CD14-positive monocyte (primary cell): Measurements from ENCODE around the gene KRIT1. TPM values are rescaled to one million over a fixed set of nuclear protein-coding genes. Genes with fewer than 3 reads are reported as not detected.

ENCODE experiments used
- DNase-seq, 3 donors: peaks; one replicate each; pipeline ENCODE4 v3.0.0-alpha.2; 2011 to 2022
- H2AFZ ChIP-seq: 2 replicates; pipeline ENCODE4 v1.6.0; 2012; ENCODE audit warnings: mild to moderate bottlenecking, low read depth, low read length, inconsistent platforms; ENCODE audit not compliant: insufficient read depth, poor library complexity, severe bottlenecking
- H3K27ac ChIP-seq, 2 donors: 1 replicate in 1 of 2; 2 replicates in 1 of 2; pipeline ENCODE4 v1.5.1; 2012 to 2013; ENCODE audit warnings: low read length in 2 of 2, control low read depth in 1 of 2, inconsistent platforms in 1 of 2, low read depth in 1 of 2, mild to moderate bottlenecking in 1 of 2
- H3K27me3 ChIP-seq, 2 donors: one replicate each; pipeline versions ENCODE4 v1.6.0 to v1.6.1; 2011 to 2013; ENCODE audit warnings: low read length in 2 of 2; ENCODE audit not compliant: control insufficient read depth in 2 of 2, insufficient read depth in 2 of 2
- H3K36me3 ChIP-seq, 2 donors: replicated peaks in 1 of 2; 1 replicate in 1 of 2; 2 replicates in 1 of 2; pipeline versions ENCODE4 v1.5.1 to v1.6.1; 2012 to 2013; ENCODE audit warnings: low read length in 2 of 2, control low read depth in 1 of 2, inconsistent platforms in 1 of 2, mild to moderate bottlenecking in 1 of 2; ENCODE audit not compliant: insufficient read depth in 2 of 2, control insufficient read depth in 1 of 2
- H3K4me1 ChIP-seq, 2 donors: 1 replicate in 1 of 2; 2 replicates in 1 of 2; pipeline versions ENCODE4 v1.5.1 to v1.6.1; 2012 to 2013; ENCODE audit warnings: low read length in 2 of 2, control low read depth in 1 of 2, inconsistent platforms in 1 of 2, mild to moderate bottlenecking in 1 of 2, moderate library complexity in 1 of 2; ENCODE audit not compliant: insufficient read depth in 2 of 2, control insufficient read depth in 1 of 2
- H3K4me2 ChIP-seq: replicated peaks from 2 replicates; pipeline ENCODE3; 2012; ENCODE audit warnings: low read length, moderate library complexity, mild to moderate bottlenecking; ENCODE audit not compliant: poor library complexity, severe bottlenecking; ENCODE audit errors: extremely low read depth
- H3K4me3 ChIP-seq, 3 experiments: fragments of 200-600 bp in 1 of 3; sonication (generic) in 1 of 3; replicated peaks in 1 of 3; 1 replicate in 2 of 3; 2 replicates in 1 of 3; pipeline ENCODE4 v1.5.1; 2011 to 2013; ENCODE audit warnings: low read length in 3 of 3, mild to moderate bottlenecking in 3 of 3, control low read depth in 2 of 3, low read depth in 2 of 3, inconsistent platforms in 1 of 3, moderate library complexity in 1 of 3
- H3K79me2 ChIP-seq: 2 replicates; pipeline ENCODE4 v1.6.0; 2012; ENCODE audit warnings: mild to moderate bottlenecking, control low read depth, inconsistent platforms, low read length, moderate library complexity; ENCODE audit not compliant: insufficient read depth
- H3K9ac ChIP-seq: 2 replicates; pipeline ENCODE4 v1.6.0; 2017; ENCODE audit warnings: low read length, mild to moderate bottlenecking; ENCODE audit not compliant: insufficient read depth, poor library complexity, severe bottlenecking
- H3K9me3 ChIP-seq, 2 donors: replicated peaks in 1 of 2; 1 replicate in 1 of 2; 2 replicates in 1 of 2; pipeline versions ENCODE4 v1.5.1 to v1.6.1; 2012 to 2013; ENCODE audit warnings: low read length in 2 of 2, control low read depth in 1 of 2; ENCODE audit not compliant: control insufficient read depth in 1 of 2, insufficient read depth in 1 of 2
- H4K20me1 ChIP-seq: 2 replicates; pipeline ENCODE4 v1.6.0; 2012; ENCODE audit warnings: mild to moderate bottlenecking, low read length, control low read depth, moderate library complexity; ENCODE audit not compliant: insufficient read depth
- H3K27ac Mint-ChIP-seq, 7 donors: one replicate each; pipeline ENCODE4 v1.8.0; 2020; ENCODE audit warnings: mild to moderate bottlenecking in 7 of 7, mixed read lengths in 7 of 7, moderate library complexity in 6 of 7, inconsistent platforms in 2 of 7
- H3K27me3 Mint-ChIP-seq, 3 donors: one replicate each; pipeline ENCODE4 v1.8.0; 2021 to 2022; ENCODE audit warnings: low read depth in 3 of 3, mild to moderate bottlenecking in 3 of 3, mixed read lengths in 3 of 3, moderate library complexity in 3 of 3, inconsistent platforms in 1 of 3
- H3K36me3 Mint-ChIP-seq, 2 donors: one replicate each; pipeline ENCODE4 v1.8.0; 2020; ENCODE audit warnings: mixed read lengths in 2 of 2, inconsistent platforms in 1 of 2, mild to moderate bottlenecking in 1 of 2
- H3K4me1 Mint-ChIP-seq: one replicate; pipeline ENCODE4 v1.8.0; 2020; ENCODE audit warnings: mild to moderate bottlenecking, mixed read lengths
- H3K4me3 Mint-ChIP-seq, 2 donors: one replicate each; pipeline ENCODE4 v1.8.0; 2020; ENCODE audit warnings: mild to moderate bottlenecking in 2 of 2, mixed read lengths in 2 of 2, moderate library complexity in 1 of 2
- H3K9me3 Mint-ChIP-seq, 7 donors: one replicate each; pipeline ENCODE4 v1.8.0; 2020 to 2022; ENCODE audit warnings: mixed read lengths in 7 of 7, mild to moderate bottlenecking in 6 of 7, moderate library complexity in 6 of 7, inconsistent platforms in 2 of 7
- WGBS: methylation state at CpG from one replicate; pipeline ENCODE4 v1.1.5; 2013; ENCODE audit warnings: missing lambda C conversion rate; ENCODE audit not compliant: insufficient coverage; 5-methylcytosine and 5-hydroxymethylcytosine counted together
- intact Hi-C, 2 donors: fragments of 100-400 bp; cut with micrococcal nuclease; formaldehyde crosslinking; loops; one replicate each; pipeline versions ENCODE4 v1.15.0 to v1.15.1; 2023
- polyA plus RNA-seq, 3 donors: library from polyadenylated mRNA; depleted of rRNA in 1 of 3; unstranded in 2 of 3; stranded (reverse) in 1 of 3; fragments of 300-500 nt in 2 of 3; fragments of >200 nt in 1 of 3; fragmentation: Illumina TruSeq in 2 of 3; gene quantifications; 1 replicate in 2 of 3; 2 replicates in 1 of 3; pipeline ENCODE4 v1.2.3, GENCODE V29; 2012 to 2021
- TF ChIP-seq, protein P1 (sequence below): fragments of 200-600 bp; IDR thresholded peaks from one replicate; pipeline ENCODE4 v1.8.0; 2022; ENCODE audit warnings: antibody characterized with exemption, mild to moderate bottlenecking

Gene KRIT1
- polyA plus RNA-seq, 3 donors = 4.7 to 28.8 (median 6.8) TPM

DNA sequence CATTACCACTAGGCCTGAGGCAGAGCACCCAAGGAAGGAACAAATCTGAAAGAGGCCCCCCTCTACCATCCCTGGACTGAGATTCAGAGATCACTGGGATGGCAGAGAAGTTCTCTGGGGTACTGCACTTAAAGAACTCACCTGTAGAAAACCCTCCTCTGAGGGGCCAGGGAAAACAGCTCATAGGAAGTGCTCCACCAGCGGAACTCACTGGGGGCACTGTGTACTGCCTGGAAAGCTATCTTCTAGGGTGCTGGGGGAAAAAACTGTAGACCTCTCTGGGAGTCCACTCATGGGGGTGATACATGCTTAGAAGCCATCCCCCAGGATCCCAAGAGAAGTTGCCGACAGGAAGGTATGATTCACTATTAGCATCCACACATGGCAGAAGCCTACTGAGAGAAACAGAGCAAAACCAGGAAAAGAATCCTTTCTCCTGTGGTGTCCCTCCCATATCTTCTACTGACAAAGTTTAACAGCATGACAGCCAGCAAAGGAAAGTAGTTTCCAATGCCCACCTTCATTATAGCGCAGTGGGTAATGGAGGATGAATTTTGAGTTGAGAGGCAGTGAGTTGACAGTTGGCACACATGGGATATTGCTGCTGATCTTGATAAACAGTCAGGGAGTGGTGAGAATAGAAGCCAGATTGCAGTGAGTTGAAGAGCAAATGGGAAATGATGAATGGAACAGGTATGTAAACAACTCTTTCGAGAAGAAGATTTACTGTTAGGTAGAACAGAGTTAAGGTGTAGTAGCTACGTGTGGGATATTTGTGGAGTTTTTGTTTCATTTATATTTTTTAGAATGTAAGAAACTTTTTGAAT, 20.9 kb upstream of the KRIT1 start:
- WGBS = 100% methylated on average over 2 of the region's 5 CpGs
- Mint-ChIP-seq H3K4me1 (no peaks in the 10 kb centered on the region), H3K36me3 (peaks cover 0 to 3% of the 10 kb centered on the region in 2 donors), H3K27ac (no peak overlapping the region), H3K4me3 (no peak overlapping the region), H3K27me3 (no peaks in the 10 kb centered on the region), H3K9me3 (peaks cover 0 to 5% (median 2%) of the 10 kb centered on the region in 7 donors)
- Histone ChIP-seq H3K79me2 (peaks cover 2% of the 10 kb centered on the region), H3K27me3 (no peaks in the 10 kb centered on the region), H3K4me3 (no peak overlapping the region), H3K27ac (no peak overlapping the region), H3K36me3 (peaks cover 0 to 4% of the 10 kb centered on the region in 2 donors), H4K20me1 (peaks cover 4% of the 10 kb centered on the region), H3K4me2 (no peak overlapping the region), H3K4me1 (no peaks in the 10 kb centered on the region), H2AFZ (no peak overlapping the region), H3K9me3 (peaks cover 0 to 4% of the 10 kb centered on the region in 2 donors), H3K9ac (no peak overlapping the region)
- TF ChIP-seq, protein P1, sequence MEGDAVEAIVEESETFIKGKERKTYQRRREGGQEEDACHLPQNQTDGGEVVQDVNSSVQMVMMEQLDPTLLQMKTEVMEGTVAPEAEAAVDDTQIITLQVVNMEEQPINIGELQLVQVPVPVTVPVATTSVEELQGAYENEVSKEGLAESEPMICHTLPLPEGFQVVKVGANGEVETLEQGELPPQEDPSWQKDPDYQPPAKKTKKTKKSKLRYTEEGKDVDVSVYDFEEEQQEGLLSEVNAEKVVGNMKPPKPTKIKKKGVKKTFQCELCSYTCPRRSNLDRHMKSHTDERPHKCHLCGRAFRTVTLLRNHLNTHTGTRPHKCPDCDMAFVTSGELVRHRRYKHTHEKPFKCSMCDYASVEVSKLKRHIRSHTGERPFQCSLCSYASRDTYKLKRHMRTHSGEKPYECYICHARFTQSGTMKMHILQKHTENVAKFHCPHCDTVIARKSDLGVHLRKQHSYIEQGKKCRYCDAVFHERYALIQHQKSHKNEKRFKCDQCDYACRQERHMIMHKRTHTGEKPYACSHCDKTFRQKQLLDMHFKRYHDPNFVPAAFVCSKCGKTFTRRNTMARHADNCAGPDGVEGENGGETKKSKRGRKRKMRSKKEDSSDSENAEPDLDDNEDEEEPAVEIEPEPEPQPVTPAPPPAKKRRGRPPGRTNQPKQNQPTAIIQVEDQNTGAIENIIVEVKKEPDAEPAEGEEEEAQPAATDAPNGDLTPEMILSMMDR = no peak
- DNase-seq = no peak
- intact Hi-C loops = no loop called here

GRCh38 chr7:92260248-92260781, 14.6 kb upstream of the KRIT1 start:
- Histone ChIP-seq H3K36me3 (peaks cover 0 to 4% of the 10 kb centered on the region in 2 donors), H3K4me2 (no peak overlapping the region), H3K9me3 (peaks cover 0 to 4% of the 10 kb centered on the region in 2 donors), H3K27me3 (no peaks in the 10 kb centered on the region), H3K4me1 (no peaks in the 10 kb centered on the region), H4K20me1 (peaks cover 6% of the 10 kb centered on the region), H3K79me2 (peaks cover 25% of the 10 kb centered on the region), H3K4me3 (no peak overlapping the region), H3K9ac (no peak overlapping the region), H3K27ac (no peak overlapping the region), H2AFZ (no peak overlapping the region)
- Mint-ChIP-seq H3K9me3 (peaks cover 0 to 8% (median 3%) of the 10 kb centered on the region in 7 donors), H3K27me3 (peaks cover 0 to 3% (median 0%) of the 10 kb centered on the region in 3 donors), H3K36me3 (peaks cover 0 to 16% of the 10 kb centered on the region in 2 donors), H3K4me1 (peaks cover 9% of the 10 kb centered on the region), H3K4me3 (no peak overlapping the region), H3K27ac (peak overlapping the region in 2 of 7 donors; percentile 34 to 36)
- peak in 1 of 3 donors; percentile 8 for DNase-seq
- intact Hi-C loops = no loop called here
- WGBS = 86% methylated on average over 1 of the region's 7 CpGs
- TF ChIP-seq, protein P1 = no peak
